NCI-H1092 (cell line): ENCODE measurements around the gene ITGB4.
"Not testable (repeated sequence)": the region's sequence is repeated elsewhere in the genome, so short reads cannot be mapped to it uniquely, and the experiment has no call there.

Experiments used
- DNase-seq: peaks from one replicate; lab custom pipeline; 2025; lab: John Stamatoyannopoulos, UW

Gene ITGB4

DNA sequence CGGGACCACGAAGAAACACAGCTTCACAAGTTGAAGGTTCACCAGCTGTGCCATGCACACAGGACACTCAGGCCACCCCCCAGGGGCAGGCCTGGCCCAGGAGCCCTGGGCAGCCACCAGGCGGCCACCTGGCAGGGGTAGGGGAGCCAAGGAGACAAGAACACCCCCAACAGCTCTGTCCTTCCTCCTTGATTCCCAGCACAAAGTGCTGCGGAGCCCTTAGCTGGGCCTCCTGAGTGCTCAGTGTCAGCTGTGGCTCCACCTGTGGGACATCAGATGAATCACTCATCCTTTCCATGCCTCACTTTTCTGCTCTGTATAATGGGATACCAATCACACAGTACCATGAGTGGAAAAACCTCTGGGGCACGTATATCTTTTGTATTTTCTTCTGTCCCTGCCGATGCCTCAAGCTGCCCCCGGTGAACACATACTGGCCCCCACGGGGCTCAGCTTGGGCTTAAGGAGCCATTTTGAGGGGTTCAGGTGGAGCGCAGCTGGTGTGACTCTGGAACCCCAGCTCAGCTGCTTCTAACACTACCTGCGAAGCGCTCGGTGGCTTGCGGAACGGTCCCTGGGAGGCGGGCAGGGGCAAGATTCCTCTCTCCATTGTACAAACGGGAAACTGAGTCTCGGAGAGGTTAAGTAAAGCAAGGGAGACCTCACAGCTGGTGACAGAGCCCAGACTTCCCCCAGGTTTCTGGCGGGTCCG, 31.7 kb downstream of the ITGB4 start:
- no peak for DNase-seq

DNA sequence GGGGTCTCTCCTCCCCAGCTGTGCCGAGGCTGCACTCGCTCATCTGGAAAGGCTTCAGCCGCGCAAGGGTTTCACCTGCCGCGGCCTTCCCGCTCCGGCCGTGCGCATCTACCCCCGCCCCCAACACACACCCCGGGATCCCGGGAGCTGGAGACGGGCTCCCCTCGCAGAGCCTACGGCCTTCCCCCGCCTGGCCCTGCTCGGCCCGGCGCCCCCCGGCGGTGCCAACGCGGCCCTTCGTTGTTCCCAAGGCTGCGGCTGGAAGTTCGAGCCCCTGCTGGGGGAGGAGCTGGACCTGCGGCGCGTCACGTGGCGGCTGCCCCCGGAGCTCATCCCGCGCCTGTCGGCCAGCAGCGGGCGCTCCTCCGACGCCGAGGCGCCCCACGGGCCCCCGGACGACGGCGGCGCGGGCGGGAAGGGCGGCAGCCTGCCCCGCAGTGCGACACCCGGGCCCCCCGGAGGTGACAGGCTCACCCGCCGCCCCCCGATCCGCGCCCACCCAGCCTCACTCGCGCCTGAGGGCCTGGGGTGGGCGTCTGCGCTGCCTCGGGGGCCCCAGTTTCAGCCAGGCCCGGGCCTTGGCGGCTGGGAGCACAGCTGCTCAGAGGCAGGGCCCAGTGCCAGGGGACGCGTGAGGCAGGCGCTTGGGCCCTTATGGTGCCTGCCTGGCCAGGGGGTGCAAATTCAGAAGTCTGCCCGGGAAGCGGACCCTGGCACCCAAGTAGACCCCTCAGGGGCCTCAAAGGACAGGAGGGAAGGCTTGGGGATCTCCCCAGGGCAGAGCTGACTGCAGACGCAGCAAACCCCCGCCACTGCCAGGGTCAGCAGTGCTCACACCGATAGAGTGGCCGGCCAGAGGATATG, 32.5 kb downstream of the ITGB4 start:
- peak; percentile 57 for DNase-seq

- no peak for DNase-seq
These were observed 33.3 kb downstream of the ITGB4 start for GRCh38 chr17:75754378-75755204.

DNA sequence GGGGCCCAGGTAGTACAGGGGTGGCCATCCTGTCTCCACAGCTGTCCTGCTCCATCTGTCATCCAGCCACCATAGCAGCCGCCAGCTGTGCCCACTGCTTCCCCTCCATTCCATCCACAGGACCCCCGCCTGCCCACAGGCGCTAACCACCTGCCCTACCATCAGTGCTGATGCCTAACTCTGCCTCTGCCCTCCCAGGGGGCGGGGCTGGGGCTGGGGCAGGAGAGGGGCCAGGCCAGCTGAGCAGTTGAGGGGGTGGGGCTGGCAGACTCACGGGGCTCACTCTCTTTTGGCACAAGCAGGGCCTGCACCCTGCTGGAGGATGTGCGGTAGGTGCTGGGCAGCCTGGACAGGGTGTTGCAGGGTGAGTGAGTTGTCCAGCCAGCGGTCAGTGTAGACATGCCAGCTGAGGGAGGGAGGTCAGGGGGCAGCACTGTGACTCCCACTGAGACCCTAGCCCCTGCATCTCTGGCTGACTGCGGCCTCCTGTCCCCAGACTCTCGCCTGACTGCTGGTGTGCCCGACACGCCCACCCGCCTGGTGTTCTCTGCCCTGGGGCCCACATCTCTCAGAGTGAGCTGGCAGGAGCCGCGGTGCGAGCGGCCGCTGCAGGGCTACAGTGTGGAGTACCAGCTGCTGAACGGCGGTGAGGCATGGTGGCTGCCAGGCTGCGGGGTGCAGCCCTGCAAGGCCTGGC, 34.1 kb downstream of the ITGB4 start:
- DNase-seq: no peak

DNA sequence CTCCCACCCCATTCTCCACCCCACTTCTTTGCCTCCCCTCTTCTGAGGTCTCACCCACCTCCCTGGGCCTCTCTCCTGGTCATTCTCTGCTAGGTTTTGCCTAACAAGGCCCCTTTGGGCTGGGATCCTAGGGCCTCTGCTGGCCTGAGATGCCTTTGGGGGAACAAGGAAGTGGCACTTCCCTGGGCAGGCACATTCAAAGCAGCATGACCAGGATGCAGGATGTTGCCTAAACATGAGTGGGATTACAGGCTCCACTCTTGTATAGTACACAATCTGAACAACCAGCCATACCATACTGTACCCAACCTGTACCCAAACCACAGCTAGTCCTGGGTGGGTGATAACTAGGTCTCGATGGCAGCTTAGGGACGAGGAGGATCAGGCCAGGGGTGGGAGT, 34.7 kb downstream of the ITGB4 start:
- no peak for DNase-seq

GRCh38 chr17:75756451-75757085, 35.3 kb downstream of the ITGB4 start:
- no peak for DNase-seq

GRCh38 chr17:75757086-75757681, 35.9 kb downstream of the ITGB4 start:
- DNase-seq: no peak

GRCh38 chr17:75758131-75758905, 37.1 kb downstream of the ITGB4 start:
- no peak for DNase-seq

DNA sequence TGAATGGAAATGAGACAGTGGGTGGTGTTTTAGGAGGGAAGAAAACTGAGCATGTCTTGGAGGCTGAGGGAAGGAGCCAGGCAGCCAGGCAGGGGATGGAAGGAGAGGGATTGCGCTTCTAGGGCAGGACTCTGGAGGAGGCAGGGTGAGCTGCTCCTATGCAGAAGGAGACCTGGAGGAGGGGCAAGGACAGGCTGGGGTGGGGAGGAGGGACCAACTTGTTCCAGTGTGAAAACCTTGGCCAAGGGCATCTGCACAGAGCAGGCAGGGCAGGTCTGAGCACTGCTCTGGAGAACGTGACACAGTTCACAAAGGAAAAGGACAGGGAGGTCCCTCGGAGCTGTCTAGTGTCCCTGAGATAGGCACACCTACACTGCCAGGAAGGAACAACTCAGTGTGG, 38.2 kb downstream of the ITGB4 start:
- DNase-seq: no peak

GRCh38 chr17:75759978-75760640, 38.9 kb downstream of the ITGB4 start:
- DNase-seq: not testable (repeated sequence)

DNA sequence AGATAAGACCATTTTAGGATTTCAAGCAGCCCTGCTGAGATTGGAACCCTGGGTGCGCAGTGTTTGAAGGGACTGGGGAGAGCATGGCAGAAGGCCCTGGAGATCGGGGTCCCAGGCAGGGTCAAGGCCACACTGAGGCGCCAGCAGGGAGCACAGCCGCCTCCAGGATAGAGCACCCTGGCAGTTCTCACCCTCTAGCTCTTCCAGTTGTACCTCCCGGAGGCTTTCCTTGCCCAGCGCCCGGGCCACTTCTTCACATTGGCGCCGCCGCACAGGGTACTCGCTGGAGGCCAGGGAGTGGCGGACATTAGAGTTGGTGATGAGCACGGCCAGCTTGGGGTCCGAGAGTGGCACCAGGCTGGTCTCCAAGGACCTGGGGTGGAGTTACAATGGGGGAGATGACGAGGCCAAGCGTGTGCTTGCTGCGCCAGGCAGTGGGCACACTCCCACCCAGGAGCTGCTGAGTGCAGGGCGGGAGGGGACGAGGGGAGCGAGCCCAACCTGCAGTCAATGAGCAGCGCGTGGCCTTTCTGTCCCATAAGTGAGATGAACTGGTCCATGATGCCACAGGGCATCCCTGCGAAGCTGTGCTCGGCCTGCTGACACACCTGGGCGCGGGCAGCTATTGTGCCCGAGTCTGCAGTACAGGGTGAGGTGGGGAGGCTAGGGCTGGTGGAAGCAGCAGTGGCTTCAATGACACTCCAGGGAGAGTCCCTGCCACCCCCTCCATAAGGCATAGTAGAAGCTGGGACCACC, 41.4 kb downstream of the ITGB4 start:
- DNase-seq: no peak

GRCh38 chr17:75763269-75763607, 42.0 kb downstream of the ITGB4 start:
- DNase-seq: no peak

- no peak for DNase-seq
These were observed 42.6 kb downstream of the ITGB4 start for GRCh38 chr17:75763613-75764416.

- no peak for DNase-seq
These were observed 43.1 kb downstream of the ITGB4 start for GRCh38 chr17:75764417-75764710.

GRCh38 chr17:75764711-75765421, 43.6 kb downstream of the ITGB4 start, which contains the start of gene GALK1:
GALK1 (minus strand) TSS chr17:75765192; CDS start chr17:75765136, 56 bp downstream.
- peak; percentile 33 for DNase-seq

DNA sequence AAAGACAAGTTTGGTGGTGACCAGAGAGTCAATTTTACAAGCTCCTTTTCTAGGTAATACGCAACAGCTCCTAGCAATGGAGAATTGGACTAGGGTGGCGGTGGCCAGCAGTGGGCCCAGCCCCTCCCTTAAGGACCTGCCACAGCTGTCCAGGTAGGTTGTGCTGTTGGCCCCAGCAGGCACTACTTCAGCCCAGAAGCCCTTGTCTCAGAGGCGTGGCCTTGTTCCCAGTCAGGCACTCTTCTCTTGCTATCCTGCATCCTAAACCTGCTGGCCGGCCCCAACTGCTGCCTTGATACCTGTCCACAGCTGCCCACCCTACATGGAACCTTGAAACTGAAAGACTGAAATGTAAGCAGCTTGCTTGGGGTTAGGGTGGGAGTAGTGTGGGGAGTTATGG, 44.7 kb downstream of the ITGB4 start:
- no peak for DNase-seq

DNA sequence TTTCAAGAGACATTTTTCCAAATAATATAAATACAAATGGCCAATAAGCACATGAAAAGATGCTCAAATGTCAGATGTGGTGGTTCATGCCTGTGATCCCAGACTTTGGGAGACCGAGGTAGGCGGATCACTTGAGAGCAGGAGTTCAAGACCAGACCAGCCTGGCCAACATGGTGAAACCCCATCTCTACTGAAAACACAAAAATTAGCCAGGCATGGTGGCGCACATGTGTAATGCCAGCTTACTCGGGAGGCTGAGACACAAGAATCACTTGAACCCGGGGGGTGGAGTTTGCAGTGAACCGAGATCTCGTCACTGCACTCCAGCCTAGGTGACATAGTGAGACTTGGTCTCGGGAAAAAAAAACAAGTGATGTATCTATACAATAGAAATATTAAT, 46.6 kb downstream of the ITGB4 start:
- no peak for DNase-seq

GRCh38 chr17:75769536-75769935, 48.3 kb downstream of the ITGB4 start:
- DNase-seq: no peak
